Pancreas (tissue), 10 donors: Measurements from ENCODE around the gene BRAT1. TPM values are rescaled to one million over a fixed set of nuclear protein-coding genes. Genes with fewer than 3 reads are reported as not detected.

ENCODE experiments used
- ATAC-seq, 4 donors: fragments of 200-7000 bp; cut with Tn5 transposase; one replicate each; pipeline versions ENCODE4 v1.8.0 to v1.9.1; 2020; ENCODE audit warnings: mild to moderate bottlenecking in 4 of 4, moderate library complexity in 4 of 4
- DNase-seq, 6 donors: peaks; one replicate each; pipeline ENCODE4 v3.0.0-alpha.2; 2020
- FAIRE-seq: peaks from 2 replicates; lab custom pipeline; 2012; peaks lifted over from hg19 to GRCh38; lab: Jason Lieb, UNC
- H3K27ac ChIP-seq, 4 donors: fragments of 200-600 bp; sonication (generic); 1 replicate in 3 of 4; 2 replicates in 1 of 4; pipeline versions ENCODE4 v1.5.0 to v1.8.0; 2020
- H3K27me3 ChIP-seq, 4 donors: fragments of 200-600 bp; one replicate each; pipeline ENCODE4 v1.8.0; 2021
- H3K36me3 ChIP-seq, 3 donors: fragments of 200-600 bp; sonication (generic) in 1 of 3; one replicate each; pipeline versions ENCODE4 v1.5.0 to v1.8.0; 2020 to 2021
- H3K4me1 ChIP-seq, 3 donors: fragments of 200-600 bp; one replicate each; pipeline ENCODE4 v1.8.0; 2021
- H3K4me3 ChIP-seq, 4 donors: fragments of 200-600 bp; sonication (generic) in 2 of 4; one replicate each; pipeline versions ENCODE4 v1.5.0 to v1.8.0; 2020 to 2021
- H3K9me3 ChIP-seq, 4 donors: fragments of 200-600 bp; one replicate each; pipeline ENCODE4 v1.8.0; 2021
- WGBS, 2 donors: extraction: QIAGEN DNeasy Blood & Tissue Kit; methylation state at CpG; one replicate each; pipeline ENCODE4 v1.1.7; 2013; 5-methylcytosine and 5-hydroxymethylcytosine counted together
- intact Hi-C, 3 donors: fragments of 100-400 bp; cut with DNase I; formaldehyde crosslinking; loops; one replicate each; pipeline versions ENCODE4 v1.11.1 to v1.14.2; 2022
- polyA plus RNA-seq, 2 donors: library from polyadenylated mRNA; stranded (reverse); fragments of 200-250 nt; gene quantifications; one replicate each; pipeline ENCODE4 v1.2.3, GENCODE V29; 2013
- total RNA-seq, 6 donors: library from RNA; stranded (reverse); fragmentation: NEBNext Ultra II Directional in 4 of 6; extraction: Animal tissue kit (Norgen Biotek cat#: 25700) in 4 of 6; gene quantifications; one replicate each; pipeline versions ENCODE4 v1.2.1 to v1.2.4, GENCODE V29; 2021 to 2023
- TF ChIP-seq, protein P1 (sequence below), 4 donors: fragments of 200-600 bp; sonication (generic) in 3 of 4; IDR thresholded peaks; one replicate each; pipeline versions ENCODE4 v1.5.0 to v1.8.0; 2021; ENCODE audit warnings: antibody characterized with exemption in 4 of 4
- donor health status: healthy with polysubstance abuse.
- donor health status: DM: no; HTN: no; CAD: no; lungs with moderate emphysema.
- donor health status: DM: no; HTN: no; CAD: no.
- donor health status: control.
- donor health status: control.
- donor health status: Bipolar disorder and iron deficiency.
- donor health status: DM: yes; HTN: yes; CAD: no.
- donor health status: DM: no; HTN: no; CAD: no.
- donor health status: DM: no; HTN: no; CAD: no.
- donor health status: DM: yes; HTN: yes; CAD: no.

The BRAT1 gene
- total and polyA plus RNA-seq, 8 donors, result 11.8 to 54.4 (median 15.2) TPM

DNA sequence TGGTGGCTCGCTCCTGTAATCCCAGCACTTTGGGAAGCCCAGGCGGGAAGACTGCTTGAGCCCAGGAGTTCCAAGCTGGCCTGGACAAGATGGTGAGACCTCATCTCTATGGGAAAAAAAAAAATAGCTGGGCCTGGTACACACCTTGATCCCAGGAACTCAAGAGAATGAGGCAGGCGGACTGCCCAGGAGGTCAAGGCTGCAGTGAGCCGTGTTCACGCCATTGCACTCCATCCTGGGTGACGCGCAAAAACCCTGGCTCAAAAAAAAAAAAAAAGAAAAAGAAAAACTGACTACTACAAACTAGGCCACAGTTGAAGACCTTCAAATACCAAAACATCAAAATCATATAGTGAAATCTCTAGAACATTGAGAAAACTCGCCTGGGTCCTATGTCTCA, 3.9 kb downstream of the BRAT1 start:
- intact Hi-C loops, result no loop called here
- Histone ChIP-seq H3K4me1 (peaks cover 0 to 8% (median 0%) of the 10 kb centered on the region in 3 donors), H3K9me3 (no peaks in the 10 kb centered on the region), H3K36me3 (peaks cover 0 to 3% (median 0%) of the 10 kb centered on the region in 3 donors), H3K4me3 (no peak overlapping the region), H3K27ac (no peak overlapping the region), H3K27me3 (no peaks in the 10 kb centered on the region)
- FAIRE-seq (no peak), DNase-seq (peak in 2 of 6 donors; percentile 6 to 18), ATAC-seq (no peak)
- TF ChIP-seq, protein P1, sequence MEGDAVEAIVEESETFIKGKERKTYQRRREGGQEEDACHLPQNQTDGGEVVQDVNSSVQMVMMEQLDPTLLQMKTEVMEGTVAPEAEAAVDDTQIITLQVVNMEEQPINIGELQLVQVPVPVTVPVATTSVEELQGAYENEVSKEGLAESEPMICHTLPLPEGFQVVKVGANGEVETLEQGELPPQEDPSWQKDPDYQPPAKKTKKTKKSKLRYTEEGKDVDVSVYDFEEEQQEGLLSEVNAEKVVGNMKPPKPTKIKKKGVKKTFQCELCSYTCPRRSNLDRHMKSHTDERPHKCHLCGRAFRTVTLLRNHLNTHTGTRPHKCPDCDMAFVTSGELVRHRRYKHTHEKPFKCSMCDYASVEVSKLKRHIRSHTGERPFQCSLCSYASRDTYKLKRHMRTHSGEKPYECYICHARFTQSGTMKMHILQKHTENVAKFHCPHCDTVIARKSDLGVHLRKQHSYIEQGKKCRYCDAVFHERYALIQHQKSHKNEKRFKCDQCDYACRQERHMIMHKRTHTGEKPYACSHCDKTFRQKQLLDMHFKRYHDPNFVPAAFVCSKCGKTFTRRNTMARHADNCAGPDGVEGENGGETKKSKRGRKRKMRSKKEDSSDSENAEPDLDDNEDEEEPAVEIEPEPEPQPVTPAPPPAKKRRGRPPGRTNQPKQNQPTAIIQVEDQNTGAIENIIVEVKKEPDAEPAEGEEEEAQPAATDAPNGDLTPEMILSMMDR (IDR thresholded peaks at IDR 0.05), result no peak
- WGBS, 2 donors, result 83 to 93% methylated on average over 8 of the region's 8 CpGs

DNA sequence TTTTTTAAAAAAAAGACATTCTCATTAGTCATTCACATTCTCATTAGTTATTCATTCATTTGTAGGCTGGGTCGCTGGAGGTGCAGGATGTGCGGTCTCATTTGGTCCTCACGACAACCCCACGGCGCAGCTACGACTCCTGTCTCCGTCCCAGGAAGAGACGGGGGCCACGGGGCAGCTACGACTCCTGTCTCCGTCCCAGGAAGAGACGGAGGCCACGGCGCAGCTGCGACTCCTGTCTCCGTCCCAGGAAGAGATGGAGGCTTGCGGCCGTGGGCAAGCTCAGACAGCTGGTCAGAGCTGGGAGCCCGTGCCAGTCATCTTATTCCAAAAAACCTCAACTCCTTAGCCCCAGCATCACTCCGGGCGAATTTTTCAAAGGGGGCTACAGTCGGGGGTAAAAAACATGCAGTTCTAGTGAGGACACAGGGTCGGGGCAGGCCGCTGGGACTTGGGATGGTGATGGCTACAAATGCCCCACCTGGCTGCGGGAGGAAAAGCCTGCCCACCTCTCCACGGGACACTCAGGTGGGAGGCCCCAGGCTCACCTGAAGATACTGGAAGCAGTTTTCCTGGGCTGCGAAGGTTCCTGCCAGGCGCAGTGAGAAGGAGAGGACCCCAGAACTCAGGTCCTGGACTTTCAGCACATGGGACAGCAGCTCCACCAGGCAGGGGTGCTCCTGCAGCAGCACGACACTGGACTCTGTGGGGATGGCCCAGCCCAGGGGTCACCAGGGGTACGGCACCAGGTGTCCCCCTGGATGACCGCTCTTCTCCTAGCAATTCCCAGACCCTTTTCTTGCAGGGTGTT, 8.3 kb downstream of the BRAT1 start:
- peak in 1 of 6 donors; percentile 35 for DNase-seq
- H3K36me3 ChIP-seq, result peaks cover 3 to 10% (median 9%) of the 10 kb centered on the region in 3 donors
- no peaks in the 10 kb centered on the region for H3K27me3 ChIP-seq
- H3K4me1 ChIP-seq, result no peaks in the 10 kb centered on the region
- H3K27ac ChIP-seq, result no peak overlapping the region
- ATAC-seq, result no peak
- H3K9me3 ChIP-seq, result no peaks in the 10 kb centered on the region
- WGBS, 2 donors, result 92 to 96% methylated on average over 31 of the region's 31 CpGs
- intact Hi-C loops, result no loop called here
- TF ChIP-seq, protein P1 (IDR thresholded peaks at IDR 0.05), result no peak
- H3K4me3 ChIP-seq, result no peak overlapping the region
- no peak for FAIRE-seq

- H3K36me3 ChIP-seq, result peaks cover 3 to 10% (median 9%) of the 10 kb centered on the region in 3 donors
- WGBS, 2 donors, result 94 to 95% methylated on average over 20 of the region's 20 CpGs
- H3K4me1 ChIP-seq, result no peaks in the 10 kb centered on the region
- H3K9me3 ChIP-seq, result no peaks in the 10 kb centered on the region
- DNase-seq (peak in 2 of 6 donors; percentile 43 to 65), FAIRE-seq (no peak), ATAC-seq (no peak)
- H3K27ac ChIP-seq, result no peak overlapping the region
- TF ChIP-seq, protein P1 (IDR thresholded peaks at IDR 0.05), result no peak
- no peaks in the 10 kb centered on the region for H3K27me3 ChIP-seq
- intact Hi-C loops, result no loop called here
- no peak overlapping the region for H3K4me3 ChIP-seq
Observed at GRCh38 chr7:2545746-2546425, 9.4 kb downstream of the BRAT1 start.

GRCh38 chr7:2544541-2545188, 10.7 kb downstream of the BRAT1 start:
- no peaks in the 10 kb centered on the region for H3K27me3 ChIP-seq
- H3K27ac ChIP-seq, result no peak overlapping the region
- 95% methylated on average over 23 of the region's 23 CpGs for WGBS, 2 donors
- H3K9me3 ChIP-seq, result no peaks in the 10 kb centered on the region
- H3K36me3 ChIP-seq, result peaks cover 0 to 17% (median 9%) of the 10 kb centered on the region in 3 donors
- H3K4me3 ChIP-seq, result no peak overlapping the region
- DNase-seq (peak in 1 of 6 donors; percentile 53), ATAC-seq (no peak), FAIRE-seq (no peak)
- TF ChIP-seq, protein P1 (IDR thresholded peaks at IDR 0.05), result no peak
- H3K4me1 ChIP-seq, result no peaks in the 10 kb centered on the region
- intact Hi-C loops, result no loop called here
